ENCODE measurements around the gene SULT2B1. TPM values are rescaled to one million over a fixed set of nuclear protein-coding genes. Genes with fewer than 3 reads are reported as not detected.
"Not testable (repeated sequence)": the region's sequence is repeated elsewhere in the genome, so short reads cannot be mapped to it uniquely, and the experiment has no call there.

SULT2B1 gene
- total RNA-seq, 1 donor from 2014 or later: not detected

DNA sequence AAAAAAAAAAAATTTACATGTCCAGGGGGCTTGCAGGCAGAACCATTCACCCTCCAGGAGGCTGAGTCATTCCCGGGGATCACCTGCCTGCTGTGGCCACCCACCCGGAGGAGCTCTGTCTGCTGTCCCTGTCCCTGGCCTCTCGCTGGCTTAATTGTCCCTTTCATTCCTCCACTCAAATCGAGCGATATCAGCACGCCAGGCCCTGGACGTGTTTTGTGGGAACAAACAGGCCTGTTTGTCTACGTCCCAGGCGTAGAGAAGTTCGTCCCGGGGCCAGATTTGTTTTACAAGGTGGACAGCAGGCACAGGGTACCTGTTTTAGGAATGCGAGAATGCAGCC lies 21.2 kb downstream of the SULT2B1 start:
- no peaks in the 10 kb centered on the region for H3K36me3 Mint-ChIP-seq (ENCODE audit: insufficient read depth)
- H3K4me3 Mint-ChIP-seq (ENCODE audit: low read depth): peak overlapping the region; percentile 24
- H3K27me3 Mint-ChIP-seq: peaks cover 4% of the 10 kb centered on the region
- peak overlapping the region; percentile 94 for H3K27ac Mint-ChIP-seq
- no peak for TF ChIP-seq CTCF (IDR thresholded peaks at IDR 0.05; ENCODE audit: unreplicated experiment)
- no peaks in the 10 kb centered on the region for H3K9me3 Mint-ChIP-seq (ENCODE audit: low read depth)
- H3K4me1 Mint-ChIP-seq (ENCODE audit: low read depth): peaks cover 28% of the 10 kb centered on the region
- no peak for DNase-seq (ENCODE audit: low spot score, unreplicated experiment)

- H3K36me3 Mint-ChIP-seq (ENCODE audit: insufficient read depth): no peaks in the 10 kb centered on the region
- no peaks in the 10 kb centered on the region for H3K27me3 Mint-ChIP-seq
- H3K9me3 Mint-ChIP-seq (ENCODE audit: low read depth): no peaks in the 10 kb centered on the region
- TF ChIP-seq CTCF (IDR thresholded peaks at IDR 0.05; ENCODE audit: unreplicated experiment): no peak
- DNase-seq (ENCODE audit: low spot score, unreplicated experiment): no peak
- peaks cover 22% of the 10 kb centered on the region for H3K4me1 Mint-ChIP-seq (ENCODE audit: low read depth)
- peak overlapping the region; percentile 56 for H3K27ac Mint-ChIP-seq
- no peak overlapping the region for H3K4me3 Mint-ChIP-seq (ENCODE audit: low read depth)
These were observed 24.1 kb downstream of the SULT2B1 start for GRCh38 chr19:48575931-48576622.

DNA sequence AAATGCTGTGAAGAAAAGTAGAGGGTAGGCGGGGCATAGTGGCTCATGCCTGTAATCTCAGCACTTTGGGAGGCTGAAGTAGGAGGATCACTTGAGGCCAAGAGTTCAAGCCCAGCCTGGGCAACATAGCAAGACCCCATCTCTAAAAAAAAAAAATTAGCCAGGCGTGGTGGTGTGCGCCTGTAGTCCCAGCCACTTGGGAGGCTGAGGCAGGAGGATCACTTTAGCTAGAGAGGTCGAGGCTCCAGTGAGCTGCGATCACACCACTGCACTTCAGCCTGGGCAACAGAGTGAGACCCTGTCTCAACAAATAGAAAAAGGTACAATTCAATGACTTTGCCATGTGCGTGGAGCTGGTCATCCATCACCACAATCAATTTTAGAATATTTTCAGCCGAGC lies 25.9 kb downstream of the SULT2B1 start:
- not testable (repeated sequence) for H3K4me3 Mint-ChIP-seq (ENCODE audit: low read depth); H3K36me3 Mint-ChIP-seq (ENCODE audit: insufficient read depth); H3K27me3 Mint-ChIP-seq; H3K9me3 Mint-ChIP-seq (ENCODE audit: low read depth); H3K27ac Mint-ChIP-seq; H3K4me1 Mint-ChIP-seq (ENCODE audit: low read depth); DNase-seq (ENCODE audit: low spot score, unreplicated experiment)

DNA sequence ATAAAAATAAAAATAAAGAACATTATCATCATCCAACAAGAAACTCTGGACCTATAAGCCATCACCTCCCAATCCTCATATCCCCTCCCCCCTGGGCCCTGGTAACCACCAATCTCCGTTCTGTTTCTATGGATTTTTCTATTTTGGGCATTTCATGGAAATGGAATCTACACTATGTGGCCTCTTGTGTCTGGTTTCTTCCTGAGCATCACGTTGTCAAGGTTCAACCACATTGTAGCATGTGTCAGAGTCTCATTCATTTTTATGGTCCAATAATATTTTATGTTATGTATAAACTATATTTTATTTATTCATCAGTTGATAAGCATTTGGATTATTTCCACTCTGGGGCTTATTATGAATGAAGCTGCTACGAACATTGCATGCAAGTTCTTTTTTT lies 26.9 kb downstream of the SULT2B1 start:
- TF ChIP-seq CTCF (IDR thresholded peaks at IDR 0.05; ENCODE audit: unreplicated experiment): no peak
- Mint-ChIP-seq H3K9me3 (ENCODE audit: low read depth) (no peaks in the 10 kb centered on the region), H3K27me3 (no peaks in the 10 kb centered on the region), H3K4me1 (ENCODE audit: low read depth) (no peaks in the 10 kb centered on the region), H3K27ac (no peak overlapping the region), H3K36me3 (ENCODE audit: insufficient read depth) (no peaks in the 10 kb centered on the region), H3K4me3 (ENCODE audit: low read depth) (no peak overlapping the region)
- DNase-seq (ENCODE audit: low spot score, unreplicated experiment): no peak

DNA sequence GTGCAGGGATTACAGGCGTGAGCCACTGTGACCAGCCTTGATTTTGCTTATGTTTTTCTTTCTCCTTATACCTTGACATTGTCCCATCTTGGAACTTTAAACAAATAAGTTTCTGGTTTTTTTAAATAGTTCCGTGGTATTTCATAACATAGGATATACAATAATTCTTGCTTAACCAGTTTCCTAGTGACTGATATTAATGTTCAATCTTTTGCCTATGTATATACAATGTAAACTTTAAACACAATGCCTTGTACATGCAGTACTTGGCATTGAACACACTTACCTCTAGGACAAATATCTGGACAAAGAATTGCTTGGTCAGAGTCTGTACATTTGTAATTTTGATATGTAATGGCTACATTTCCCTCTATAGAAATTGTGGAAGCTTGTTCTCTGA lies 30.2 kb downstream of the SULT2B1 start:
- TF ChIP-seq CTCF (IDR thresholded peaks at IDR 0.05; ENCODE audit: unreplicated experiment): no peak
- H3K27ac Mint-ChIP-seq: no peak overlapping the region

GRCh38 chr19:48587387-48587786 lies 35.4 kb downstream of the SULT2B1 start:
- DNase-seq (ENCODE audit: low spot score, unreplicated experiment): no peak
- peaks cover 38% of the 10 kb centered on the region for H3K27me3 Mint-ChIP-seq

More for the DNA sequence above, 30.2 kb downstream of the SULT2B1 start:
- peaks cover 3% of the 10 kb centered on the region for H3K9me3 Mint-ChIP-seq (ENCODE audit: low read depth)
- no peak overlapping the region for H3K4me3 Mint-ChIP-seq (ENCODE audit: low read depth)
- no peaks in the 10 kb centered on the region for H3K36me3 Mint-ChIP-seq (ENCODE audit: insufficient read depth)
- peaks cover 1% of the 10 kb centered on the region for H3K4me1 Mint-ChIP-seq (ENCODE audit: low read depth)
- no peak for DNase-seq (ENCODE audit: low spot score, unreplicated experiment)
- peaks cover 15% of the 10 kb centered on the region for H3K27me3 Mint-ChIP-seq

More at GRCh38 chr19:48587387-48587786, 35.4 kb downstream of the SULT2B1 start:
- Mint-ChIP-seq H3K4me3 (ENCODE audit: low read depth) (no peak overlapping the region), H3K9me3 (ENCODE audit: low read depth) (peaks cover 3% of the 10 kb centered on the region), H3K4me1 (ENCODE audit: low read depth) (peaks cover 3% of the 10 kb centered on the region), H3K36me3 (ENCODE audit: insufficient read depth) (no peaks in the 10 kb centered on the region), H3K27ac (no peak overlapping the region)
- no peak for TF ChIP-seq CTCF (IDR thresholded peaks at IDR 0.05; ENCODE audit: unreplicated experiment)

All from progenitor cell of endocrine pancreas (in vitro differentiated cells).